ENCODE data around the gene NVL. TPM values are rescaled to one million over a fixed set of nuclear protein-coding genes. Genes with fewer than 3 reads are reported as not detected.

Gene NVL
- total RNA-seq, 1 donor from 2014 or later = 36.9 TPM

DNA sequence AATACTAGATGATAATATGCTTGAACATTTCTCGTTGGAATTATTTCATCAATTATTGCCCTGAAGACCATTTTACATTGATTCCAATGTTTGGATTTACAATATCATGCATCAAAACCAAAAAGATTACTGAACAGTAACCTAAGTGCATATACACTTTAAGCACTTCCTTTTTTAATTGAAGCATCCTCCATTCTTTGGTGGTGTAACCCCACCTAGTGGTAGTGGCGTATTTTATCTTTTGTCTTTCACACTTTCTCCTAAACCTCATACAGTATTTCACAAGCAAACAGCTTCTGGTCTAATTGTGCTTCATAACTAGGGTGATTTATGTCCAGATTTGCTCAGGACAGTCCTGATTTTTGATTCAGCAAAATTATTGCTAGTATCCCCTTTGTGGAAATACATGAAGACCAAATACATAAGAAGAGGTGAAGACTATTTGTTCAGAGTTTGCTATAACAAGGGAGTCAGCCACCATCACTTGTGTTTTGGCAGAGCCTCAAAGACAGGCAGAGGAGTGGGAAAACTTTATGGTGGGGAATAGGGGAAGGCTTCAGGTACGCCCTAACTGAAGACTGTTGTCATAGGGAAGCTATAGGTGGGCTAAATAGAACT, 3.4 kb upstream of the NVL start:
- Mint-ChIP-seq H3K27ac (ENCODE audit: unreplicated experiment) (no peak overlapping the region), H3K9me3 (ENCODE audit: unreplicated experiment) (peaks cover 2% of the 10 kb centered on the region), H3K36me3 (ENCODE audit: unreplicated experiment) (no peaks in the 10 kb centered on the region), H3K27me3 (ENCODE audit: unreplicated experiment) (peaks cover 6% of the 10 kb centered on the region), H3K4me1 (ENCODE audit: low read depth, unreplicated experiment) (peaks cover 9% of the 10 kb centered on the region), H3K4me3 (ENCODE audit: unreplicated experiment) (no peak overlapping the region)
- no peak for DNase-seq
- TF ChIP-seq, protein P1, sequence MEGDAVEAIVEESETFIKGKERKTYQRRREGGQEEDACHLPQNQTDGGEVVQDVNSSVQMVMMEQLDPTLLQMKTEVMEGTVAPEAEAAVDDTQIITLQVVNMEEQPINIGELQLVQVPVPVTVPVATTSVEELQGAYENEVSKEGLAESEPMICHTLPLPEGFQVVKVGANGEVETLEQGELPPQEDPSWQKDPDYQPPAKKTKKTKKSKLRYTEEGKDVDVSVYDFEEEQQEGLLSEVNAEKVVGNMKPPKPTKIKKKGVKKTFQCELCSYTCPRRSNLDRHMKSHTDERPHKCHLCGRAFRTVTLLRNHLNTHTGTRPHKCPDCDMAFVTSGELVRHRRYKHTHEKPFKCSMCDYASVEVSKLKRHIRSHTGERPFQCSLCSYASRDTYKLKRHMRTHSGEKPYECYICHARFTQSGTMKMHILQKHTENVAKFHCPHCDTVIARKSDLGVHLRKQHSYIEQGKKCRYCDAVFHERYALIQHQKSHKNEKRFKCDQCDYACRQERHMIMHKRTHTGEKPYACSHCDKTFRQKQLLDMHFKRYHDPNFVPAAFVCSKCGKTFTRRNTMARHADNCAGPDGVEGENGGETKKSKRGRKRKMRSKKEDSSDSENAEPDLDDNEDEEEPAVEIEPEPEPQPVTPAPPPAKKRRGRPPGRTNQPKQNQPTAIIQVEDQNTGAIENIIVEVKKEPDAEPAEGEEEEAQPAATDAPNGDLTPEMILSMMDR (IDR thresholded peaks at IDR 0.05; ENCODE audit: partially characterized antibody, unreplicated experiment) = peak; percentile 63

DNA sequence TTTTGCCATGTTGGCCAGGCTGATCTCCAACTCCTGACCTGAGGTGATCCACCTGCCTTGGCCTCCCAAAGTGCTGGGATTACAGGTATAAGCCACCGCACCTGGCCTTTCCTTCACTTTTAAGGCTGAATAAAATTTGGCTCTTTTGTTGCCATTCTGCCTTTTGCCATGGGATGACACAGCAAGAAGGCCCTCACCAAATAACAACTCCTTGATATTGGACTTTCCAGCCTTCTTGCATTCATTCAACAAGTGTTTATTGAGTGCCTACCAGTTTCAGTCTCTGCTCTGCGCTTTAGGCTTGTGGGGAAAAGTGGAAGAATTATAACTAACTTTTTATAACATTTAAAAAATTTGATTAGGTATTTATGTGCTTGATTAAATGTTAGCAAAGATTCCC, 1.9 kb upstream of the NVL start:
- H3K36me3 Mint-ChIP-seq (ENCODE audit: unreplicated experiment) = no peaks in the 10 kb centered on the region
- no peak overlapping the region for H3K4me3 Mint-ChIP-seq (ENCODE audit: unreplicated experiment)
- H3K27ac Mint-ChIP-seq (ENCODE audit: unreplicated experiment) = no peak overlapping the region

DNA sequence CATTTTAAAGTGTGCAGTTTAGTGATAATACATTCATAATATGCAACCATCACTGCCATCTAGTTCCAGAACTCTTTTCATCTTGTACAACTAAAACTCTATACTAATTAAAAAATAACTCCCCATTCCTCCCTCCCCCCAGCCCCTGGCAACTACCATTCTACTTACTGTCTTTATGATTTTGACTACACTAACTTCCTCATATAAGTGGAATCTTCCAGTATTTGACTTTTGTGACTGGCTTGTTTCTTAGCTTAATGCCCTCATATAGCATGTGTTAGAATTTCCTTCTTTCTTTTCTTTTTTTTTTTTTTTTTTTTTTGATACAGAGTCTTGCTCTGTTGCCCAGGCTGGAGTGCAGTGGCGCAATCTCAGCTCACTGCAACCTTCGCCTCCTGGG, 1.4 kb upstream of the NVL start:
- H3K27ac Mint-ChIP-seq (ENCODE audit: unreplicated experiment) = no peak overlapping the region
- no peak for DNase-seq
- H3K9me3 Mint-ChIP-seq (ENCODE audit: unreplicated experiment) = peaks cover 2% of the 10 kb centered on the region
- peak overlapping the region; percentile 98 for H3K4me3 Mint-ChIP-seq (ENCODE audit: unreplicated experiment)
- no peaks in the 10 kb centered on the region for H3K36me3 Mint-ChIP-seq (ENCODE audit: unreplicated experiment)
- peaks cover 14% of the 10 kb centered on the region for H3K4me1 Mint-ChIP-seq (ENCODE audit: low read depth, unreplicated experiment)
- TF ChIP-seq, protein P1 (IDR thresholded peaks at IDR 0.05; ENCODE audit: partially characterized antibody, unreplicated experiment) = no peak
- H3K27me3 Mint-ChIP-seq (ENCODE audit: unreplicated experiment) = peaks cover 6% of the 10 kb centered on the region

More for the DNA sequence above, 1.9 kb upstream of the NVL start:
- Mint-ChIP-seq H3K9me3 (ENCODE audit: unreplicated experiment) (peaks cover 2% of the 10 kb centered on the region), H3K4me1 (ENCODE audit: low read depth, unreplicated experiment) (peaks cover 14% of the 10 kb centered on the region), H3K27me3 (ENCODE audit: unreplicated experiment) (peaks cover 6% of the 10 kb centered on the region)
- TF ChIP-seq, protein P1 (IDR thresholded peaks at IDR 0.05; ENCODE audit: partially characterized antibody, unreplicated experiment) = no peak
- DNase-seq = no peak

DNA sequence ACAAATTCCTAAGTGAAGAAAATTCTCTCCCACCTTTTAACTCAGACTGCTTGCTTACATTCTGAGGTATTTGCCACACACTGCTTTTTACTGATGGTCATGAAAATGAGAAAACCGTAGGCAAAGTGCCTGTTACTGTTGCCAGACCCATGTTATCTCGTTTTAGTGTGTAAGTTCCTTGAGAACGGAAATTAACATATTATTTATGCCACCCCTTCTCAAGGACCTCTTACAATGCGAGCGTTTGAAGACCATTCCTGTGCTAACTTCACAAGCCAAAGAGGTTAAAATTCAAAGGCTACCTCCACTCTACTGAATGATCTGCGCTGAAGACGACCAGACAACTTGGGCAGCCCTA, 509 bp downstream of the NVL start:
- peak overlapping the region; percentile 99 for H3K27ac Mint-ChIP-seq (ENCODE audit: unreplicated experiment)
- H3K4me3 Mint-ChIP-seq (ENCODE audit: unreplicated experiment) = peak overlapping the region; percentile 98
- no peaks in the 10 kb centered on the region for H3K36me3 Mint-ChIP-seq (ENCODE audit: unreplicated experiment)
- no peak for DNase-seq
- H3K9me3 Mint-ChIP-seq (ENCODE audit: unreplicated experiment) = peaks cover 2% of the 10 kb centered on the region
- TF ChIP-seq, protein P1 (IDR thresholded peaks at IDR 0.05; ENCODE audit: partially characterized antibody, unreplicated experiment) = no peak
- peaks cover 14% of the 10 kb centered on the region for H3K4me1 Mint-ChIP-seq (ENCODE audit: low read depth, unreplicated experiment)
- peaks cover 6% of the 10 kb centered on the region for H3K27me3 Mint-ChIP-seq (ENCODE audit: unreplicated experiment)

DNA sequence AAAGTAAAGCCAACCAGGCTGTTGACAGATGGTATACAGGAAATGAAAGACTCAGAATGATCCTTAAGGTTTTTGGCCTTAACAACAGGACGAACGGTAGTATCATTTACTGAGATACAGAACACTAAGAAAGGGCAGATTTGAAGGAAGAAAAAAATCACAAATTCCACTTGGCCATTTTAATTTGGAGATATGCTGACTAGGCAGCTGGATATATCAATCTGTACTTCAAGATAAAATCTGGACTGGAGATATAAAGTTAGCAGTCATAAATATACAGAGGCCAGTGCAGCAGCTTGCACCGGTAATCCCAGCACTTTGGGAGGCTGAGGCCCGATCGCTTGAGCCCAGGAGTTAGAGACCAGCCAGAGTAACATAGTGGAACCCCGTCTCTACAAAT, 1.3 kb downstream of the NVL start:
- TF ChIP-seq, protein P1 (IDR thresholded peaks at IDR 0.05; ENCODE audit: partially characterized antibody, unreplicated experiment) = no peak
- Mint-ChIP-seq H3K4me3 (ENCODE audit: unreplicated experiment) (peak overlapping the region; percentile 79), H3K27me3 (ENCODE audit: unreplicated experiment) (peaks cover 6% of the 10 kb centered on the region), H3K9me3 (ENCODE audit: unreplicated experiment) (peaks cover 2% of the 10 kb centered on the region), H3K36me3 (ENCODE audit: unreplicated experiment) (no peaks in the 10 kb centered on the region), H3K27ac (ENCODE audit: unreplicated experiment) (peak overlapping the region; percentile 22), H3K4me1 (ENCODE audit: low read depth, unreplicated experiment) (peaks cover 14% of the 10 kb centered on the region)
- DNase-seq = no peak
